Hepatocyte (in vitro differentiated cells): ENCODE results near the gene ULK4.

Source experiments
- CTCF ChIP-seq: fragments of 200-600 bp; sonication (generic); IDR thresholded peaks from 2 replicates; pipeline ENCODE4 v1.5.1; 2016; ENCODE audit warnings: antibody characterized with exemption, mild to moderate bottlenecking; ENCODE audit not compliant: poor library complexity
- EZH2 ChIP-seq: fragments of 200-600 bp; sonication (generic); IDR thresholded peaks from 2 replicates; pipeline ENCODE4 v1.6.1; 2016; ENCODE audit warnings: antibody characterized with exemption, mild to moderate bottlenecking, borderline replicate concordance

- TF ChIP-seq EZH2 (no peak), CTCF (no peak)
Measured at GRCh38 chr3:41966206-41966605, 4.3 kb upstream of the ULK4 start.
